Gastrocnemius medialis (tissue), 4 donors: ENCODE results near the gene XPR1. TPM values are rescaled to one million over a fixed set of nuclear protein-coding genes. Genes with fewer than 3 reads are reported as not detected.
A peak's percentile ranks its signal among the peaks of the same experiment; 100 is the strongest.
"Not testable (repeated sequence)": the region's sequence is repeated elsewhere in the genome, so short reads cannot be mapped to it uniquely, and the experiment has no call there.

Source experiments
- ATAC-seq, 2 donors: fragments of 150-250 bp; one replicate each; pipeline ENCODE4 v1.9.1; 2016
- DNase-seq, 2 donors: peaks; one replicate each; pipeline ENCODE4 v3.0.0-alpha.2; 2019
- H3K27ac ChIP-seq, 4 donors: fragments of 200-600 bp; sonication (generic); 1 replicate in 1 of 4; 2 replicates in 3 of 4; pipeline ENCODE4 v1.5.1; 2016 to 2018; ENCODE audit warnings: mild to moderate bottlenecking in 2 of 4, moderate library complexity in 1 of 4
- H3K27me3 ChIP-seq, 3 donors: fragments of 200-600 bp; sonication (generic) in 2 of 3; 1 replicate in 1 of 3; 2 replicates in 2 of 3; pipeline versions ENCODE4 v1.5.1 to v1.6.0; 2016 to 2019; ENCODE audit warnings: mild to moderate bottlenecking in 1 of 3, moderate library complexity in 1 of 3
- H3K36me3 ChIP-seq, 2 donors: fragments of 200-600 bp; sonication (generic) in 1 of 2; one replicate each; pipeline ENCODE4 v1.5.1; 2017 to 2018
- H3K4me1 ChIP-seq, 2 donors: fragments of 200-600 bp; sonication (generic) in 1 of 2; one replicate each; pipeline ENCODE4 v1.5.1; 2016 to 2017; ENCODE audit warnings: mild to moderate bottlenecking in 2 of 2
- H3K4me3 ChIP-seq, 4 donors: fragments of 200-600 bp; sonication (generic) in 3 of 4; 1 replicate in 1 of 4; 2 replicates in 3 of 4; pipeline ENCODE4 v1.5.1; 2016 to 2019; ENCODE audit warnings: mild to moderate bottlenecking in 2 of 4
- H3K9me3 ChIP-seq, 3 donors: fragments of 200-600 bp; sonication (generic) in 2 of 3; 1 replicate in 1 of 3; 2 replicates in 2 of 3; pipeline ENCODE4 v1.5.1; 2016 to 2019
- CTCF ChIP-seq, 5 experiments: fragments of 450-650 bp in 3 of 5; fragments of 200-600 bp in 2 of 5; sonication (generic) in 2 of 5; IDR thresholded peaks in 4 of 5; conservative IDR thresholded peaks in 1 of 5; 1 replicate in 4 of 5; 2 replicates in 1 of 5; pipeline ENCODE4 v1.5.1; 2016 to 2019; ENCODE audit warnings: antibody characterized with exemption in 5 of 5, mild to moderate bottlenecking in 3 of 5, moderate library complexity in 3 of 5
- POLR2A ChIP-seq, 2 donors: fragments of 450-650 bp; IDR thresholded peaks; one replicate each; pipeline ENCODE4 v1.6.1; 2017; ENCODE audit warnings: antibody characterized with exemption in 2 of 2, mild to moderate bottlenecking in 2 of 2, moderate library complexity in 2 of 2
- in situ Hi-C, 4 donors: fragments of 200-750 bp; cut with MboI; loops; one replicate each; pipeline versions ENCODE4 v1.15.0 to v1.8.0; 2017; ENCODE audit warnings: low sequenced_read_pairs in 4 of 4
- intact Hi-C: fragments of 100-400 bp; cut with DNase I; formaldehyde crosslinking; loops from one replicate; pipeline ENCODE4 v1.15.1; 2023; ENCODE audit warnings: low total_unique reads
- total RNA-seq, 4 donors: library from RNA; depleted of rRNA; stranded (reverse); fragments of >200 nt; gene quantifications; one replicate each; pipeline versions ENCODE4 v1.1.0 to v1.2.3, GENCODE V29; 2016

XPR1 gene
- total RNA-seq, 4 donors from 2014 or later = 14.5 to 24.9 (median 18.6) TPM

DNA sequence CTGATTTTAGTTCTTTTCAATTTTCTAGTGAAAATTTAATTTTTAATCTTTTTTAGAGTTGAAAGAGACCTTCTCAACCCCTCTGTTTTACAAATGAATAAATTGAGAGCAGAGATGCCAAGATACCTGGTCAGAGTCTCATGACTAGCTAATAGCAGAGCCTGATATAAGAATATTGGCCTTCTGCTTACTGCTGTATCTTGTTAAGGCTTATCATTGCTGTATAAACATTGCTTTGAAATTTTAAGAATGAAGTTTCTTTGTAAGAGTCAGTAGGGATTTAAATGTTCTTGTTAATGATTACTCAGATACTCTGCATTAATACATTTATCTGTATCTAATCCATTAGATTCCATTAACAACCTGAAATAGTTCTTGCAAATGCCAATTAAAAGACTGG, 9.8 kb downstream of the XPR1 start:
- H3K36me3 ChIP-seq = no peaks in the 10 kb centered on the region
- ATAC-seq (no peak), DNase-seq (no peak)
- TF ChIP-seq CTCF (IDR thresholded peaks at IDR 0.05 in 4 of 5, conservative IDR thresholded peaks at IDR 0.05 in 1 of 5) (no peak), POLR2A (IDR thresholded peaks at IDR 0.05) (no peak)
- in situ Hi-C loops = loop anchor here in 1 of 4 donors (25.0 kb wide), 1 partner anchor 221 kb away; no protein-coding TSS in a partner anchor
- H3K27ac ChIP-seq = no peak overlapping the region
- no peaks in the 10 kb centered on the region for H3K27me3 ChIP-seq
- intact Hi-C loops = no loop called here
- peaks cover 42 to 46% of the 10 kb centered on the region in 2 donors for H3K4me1 ChIP-seq
- H3K9me3 ChIP-seq = no peaks in the 10 kb centered on the region
- no peak overlapping the region for H3K4me3 ChIP-seq

DNA sequence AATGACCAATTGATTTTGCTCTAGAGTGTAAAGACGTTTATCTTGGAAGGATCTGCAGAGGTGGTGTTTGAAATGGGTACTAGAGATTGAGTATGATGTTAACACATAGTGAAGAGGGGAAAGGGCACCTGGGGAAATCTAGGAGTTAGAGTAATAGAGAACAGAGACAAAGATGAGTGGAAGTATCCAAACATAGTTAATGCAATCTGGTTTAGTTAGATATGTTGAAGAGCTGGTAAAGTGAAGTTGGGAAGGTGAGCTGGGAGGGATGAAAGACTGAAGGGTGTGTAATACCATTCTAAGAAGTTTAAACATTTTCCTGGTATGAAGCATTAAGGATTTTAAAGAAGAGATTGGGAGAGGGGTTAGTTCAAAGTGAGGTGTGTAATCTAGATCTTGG, 11.0 kb downstream of the XPR1 start:
- DNase-seq = no peak
- H3K27ac ChIP-seq = no peak overlapping the region
- H3K4me3 ChIP-seq = no peak overlapping the region
- no peaks in the 10 kb centered on the region for H3K9me3 ChIP-seq
- intact Hi-C loops (no loop called here), in situ Hi-C loops (loop anchor here in 1 of 4 donors (25.0 kb wide), 1 partner anchor 220 kb away; no protein-coding TSS in a partner anchor)
- H3K4me1 ChIP-seq = peaks cover 42 to 46% of the 10 kb centered on the region in 2 donors
- no peaks in the 10 kb centered on the region for H3K27me3 ChIP-seq
- ATAC-seq = no peak
- TF ChIP-seq CTCF (IDR thresholded peaks at IDR 0.05 in 4 of 5, conservative IDR thresholded peaks at IDR 0.05 in 1 of 5) = no peak
- no peak for TF ChIP-seq POLR2A (IDR thresholded peaks at IDR 0.05)
- no peaks in the 10 kb centered on the region for H3K36me3 ChIP-seq

DNA sequence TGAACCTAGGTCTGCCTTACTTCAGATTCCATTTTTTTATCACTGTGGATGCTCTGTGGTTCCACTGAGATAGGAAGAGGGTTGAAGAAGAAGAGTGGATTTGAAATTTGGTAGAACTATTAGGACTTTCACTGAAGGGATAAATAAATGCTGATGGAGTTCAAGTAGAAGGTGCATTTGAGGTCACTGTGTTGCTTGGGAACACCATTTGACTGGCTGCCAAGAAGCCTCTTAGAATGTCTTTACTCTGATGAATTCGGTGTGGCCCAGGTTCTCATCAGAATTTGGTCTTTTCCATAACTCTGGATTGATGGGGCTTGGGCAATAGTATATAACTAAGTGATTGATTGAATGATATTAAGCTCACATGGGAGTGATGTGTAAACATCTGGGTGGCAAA, 11.9 kb downstream of the XPR1 start:
- H3K4me1 ChIP-seq = peaks cover 42 to 44% of the 10 kb centered on the region in 2 donors
- in situ Hi-C loops (loop anchor here in 1 of 4 donors (25.0 kb wide), 1 partner anchor 219 kb away; no protein-coding TSS in a partner anchor), intact Hi-C loops (no loop called here)
- no peaks in the 10 kb centered on the region for H3K27me3 ChIP-seq
- no peak overlapping the region for H3K4me3 ChIP-seq
- ATAC-seq (peak in 1 of 2 donors; percentile 36), DNase-seq (peak in 1 of 2 donors; percentile 11)
- H3K36me3 ChIP-seq = no peaks in the 10 kb centered on the region
- H3K27ac ChIP-seq = no peak overlapping the region
- no peak for TF ChIP-seq POLR2A (IDR thresholded peaks at IDR 0.05)
- no peak for TF ChIP-seq CTCF (IDR thresholded peaks at IDR 0.05 in 4 of 5, conservative IDR thresholded peaks at IDR 0.05 in 1 of 5)
- H3K9me3 ChIP-seq = no peaks in the 10 kb centered on the region

GRCh38 chr1:180644526-180645192, 12.8 kb downstream of the XPR1 start:
- H3K4me1 ChIP-seq = peaks cover 41 to 42% of the 10 kb centered on the region in 2 donors

DNA sequence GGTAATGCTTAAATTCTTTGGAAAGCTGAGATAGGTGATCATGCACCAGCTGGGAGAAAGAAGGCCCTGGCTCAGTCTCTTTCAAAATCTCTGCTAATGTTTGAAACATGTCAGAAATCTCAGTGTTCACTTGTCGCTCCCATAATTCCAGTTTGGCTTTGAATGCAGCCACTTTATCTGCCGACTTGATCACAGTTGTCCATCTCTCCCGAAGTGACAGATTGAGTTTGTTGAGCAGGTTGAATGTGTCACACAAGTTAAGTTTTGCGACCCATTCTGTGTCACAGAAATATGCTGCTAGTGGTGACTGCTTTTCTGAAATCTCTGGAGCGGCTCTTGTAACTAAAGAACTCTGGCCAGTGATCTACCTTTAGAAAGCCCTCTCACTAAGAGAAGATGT, 13.4 kb downstream of the XPR1 start:
- in situ Hi-C loops = loop anchor here in 1 of 4 donors (25.0 kb wide), 1 partner anchor 217 kb away; no protein-coding TSS in a partner anchor
- ATAC-seq, H3K36me3 ChIP-seq, H3K9me3 ChIP-seq, DNase-seq, H3K27ac ChIP-seq, H3K4me3 ChIP-seq, H3K27me3 ChIP-seq, intact Hi-C loops: not testable (repeated sequence)
- H3K4me1 ChIP-seq = peaks cover 35 to 36% of the 10 kb centered on the region in 2 donors

More at GRCh38 chr1:180644526-180645192, 12.8 kb downstream of the XPR1 start:
- Histone ChIP-seq H3K4me3 (no peak overlapping the region), H3K36me3 (no peaks in the 10 kb centered on the region), H3K27ac (no peak overlapping the region), H3K27me3 (no peaks in the 10 kb centered on the region), H3K9me3 (no peaks in the 10 kb centered on the region)
- DNase-seq (no peak), ATAC-seq (no peak)
- intact Hi-C loops = no loop called here
- TF ChIP-seq POLR2A (IDR thresholded peaks at IDR 0.05) = no peak
- TF ChIP-seq CTCF (IDR thresholded peaks at IDR 0.05 in 4 of 5, conservative IDR thresholded peaks at IDR 0.05 in 1 of 5) = no peak
- in situ Hi-C loops = loop anchor here in 1 of 4 donors (25.0 kb wide), 1 partner anchor 218 kb away; no protein-coding TSS in a partner anchor
